ENCODE data around the gene AIP.
"Not testable (repeated sequence)": the region's sequence is repeated elsewhere in the genome, so short reads cannot be mapped to it uniquely, and the experiment has no call there.

AIP gene

GRCh38 chr11:67449116-67449844 lies 33.5 kb upstream of the AIP start:
- peak; percentile 53 for DNase-seq

- no peak for DNase-seq
Measured at GRCh38 chr11:67450796-67451657, 31.8 kb upstream of the AIP start.

GRCh38 chr11:67451658-67451976 lies 31.2 kb upstream of the AIP start:
- DNase-seq, result no peak

- DNase-seq, result no peak
Measured at GRCh38 chr11:67452141-67452952, 30.5 kb upstream of the AIP start, which contains the start of gene GPR152. TSS of gene GPR152 (minus strand) at chr11:67452729. CDS start at chr11:67452724, 5 bp downstream.

GRCh38 chr11:67453816-67454732 lies 28.8 kb upstream of the AIP start:
- DNase-seq, result no peak

- DNase-seq, result no peak
Measured at GRCh38 chr11:67455054-67455453, 27.8 kb upstream of the AIP start, which contains the start of gene CABP4. TSS of gene CABP4 (plus strand) at chr11:67455354. CDS start at chr11:67455424, 70 bp downstream.

GRCh38 chr11:67456068-67456705 lies 26.6 kb upstream of the AIP start:
- DNase-seq, result no peak

- no peak for DNase-seq
Measured at GRCh38 chr11:67457453-67457852, 25.4 kb upstream of the AIP start.

- no peak for DNase-seq
Measured at GRCh38 chr11:67458266-67458665, 24.6 kb upstream of the AIP start.

GRCh38 chr11:67463186-67463585 lies 19.6 kb upstream of the AIP start:
- DNase-seq, result no peak

- DNase-seq, result no peak
Measured at GRCh38 chr11:67463680-67464410, 19.0 kb upstream of the AIP start.

- peak; percentile 33 for DNase-seq
Measured at GRCh38 chr11:67464411-67465188, 18.2 kb upstream of the AIP start.

GRCh38 chr11:67465189-67465510 lies 17.7 kb upstream of the AIP start:
- no peak for DNase-seq

GRCh38 chr11:67465530-67465929 lies 17.3 kb upstream of the AIP start:
- DNase-seq, result not testable (repeated sequence)

GRCh38 chr11:67466367-67466766 lies 16.5 kb upstream of the AIP start:
- no peak for DNase-seq

GRCh38 chr11:67466962-67467771 lies 15.7 kb upstream of the AIP start:
- DNase-seq, result no peak

- no peak for DNase-seq
Measured at GRCh38 chr11:67468056-67468455, 14.8 kb upstream of the AIP start.

- DNase-seq, result no peak
Measured at GRCh38 chr11:67468456-67468758, 14.4 kb upstream of the AIP start.

GRCh38 chr11:67468759-67469507 lies 13.9 kb upstream of the AIP start, which contains the start of gene TMEM134:
TSS of gene TMEM134 (minus strand) at chr11:67469251. CDS start at chr11:67469192, 59 bp downstream.
- peak; percentile 93 for DNase-seq
